ENCODE results near the gene PLEKHG4B. TPM values are rescaled to one million over a fixed set of nuclear protein-coding genes. Genes with fewer than 3 reads are reported as not detected.
A peak's percentile ranks its signal among the peaks of the same experiment; 100 is the strongest.

The PLEKHG4B gene
- total RNA-seq, 1 experiment from 2014 or later, result 44.3 TPM

GRCh38 chr5:73768-74502 lies 18.0 kb upstream of the PLEKHG4B start:
- Histone ChIP-seq H3T11ph (ENCODE audit: low read length) (no peak overlapping the region), H3K23ac (ENCODE audit: insufficient read length, low read depth, low read length) (no peak overlapping the region), H2AK5ac (ENCODE audit: insufficient read length, low read length) (no peak overlapping the region), H2BK15ac (ENCODE audit: low read depth, low read length) (no peak overlapping the region), H3K4me1 (ENCODE audit: insufficient read depth, low read length) (no peaks in the 10 kb centered on the region), H3K23me2 (ENCODE audit: insufficient read length, low read depth, low read length, poor library complexity, severe bottlenecking) (no peaks in the 10 kb centered on the region), H2BK20ac (ENCODE audit: low read depth, low read length, poor library complexity, severe bottlenecking) (no peak overlapping the region), H3K27ac (ENCODE audit: insufficient read length, low read depth, low read length) (no peak overlapping the region), H2BK12ac (ENCODE audit: insufficient read length, low read depth, low read length) (no peak overlapping the region), H3K18ac (ENCODE audit: insufficient read length, low read depth, low read length) (no peak overlapping the region), H4K8ac (replicated peaks; ENCODE audit: insufficient read length, low read depth, low read length) (no peak overlapping the region), H3K27me3 (ENCODE audit: insufficient read depth, low read length) (no peaks in the 10 kb centered on the region), H3K4ac (ENCODE audit: low read depth, low read length) (no peak overlapping the region), H2BK5ac (ENCODE audit: insufficient read length, low read length) (no peak overlapping the region), H3K4me2 (ENCODE audit: insufficient read depth, insufficient read length, low read length) (no peak overlapping the region), H2BK120ac (ENCODE audit: low read depth, low read length, poor library complexity, severe bottlenecking) (no peak overlapping the region), H4K91ac (ENCODE audit: insufficient read length, low read depth, low read length) (no peak overlapping the region), H3K56ac (ENCODE audit: insufficient read length, low read depth, low read length) (no peak overlapping the region), H3K9me3 (ENCODE audit: control insufficient read depth, low read depth, low read length) (no peaks in the 10 kb centered on the region), H3K9ac (ENCODE audit: extremely low read depth, insufficient read length, low read length) (no peak overlapping the region), H4K5ac (ENCODE audit: insufficient read length, low read depth, low read length) (no peak overlapping the region), H3K79me1 (ENCODE audit: insufficient read depth, low read depth, low read length, poor library complexity, severe bottlenecking) (no peaks in the 10 kb centered on the region), H3K14ac (ENCODE audit: insufficient read depth, low read length) (no peak overlapping the region), H2AFZ (ENCODE audit: low read length) (no peak overlapping the region), H3K79me2 (ENCODE audit: insufficient read depth, low read length) (no peaks in the 10 kb centered on the region), H4K20me1 (ENCODE audit: control insufficient read depth, insufficient read depth, insufficient read length) (no peaks in the 10 kb centered on the region)
- Mint-ChIP-seq H3K27ac (peak overlapping the region in 1 of 3 experiments; percentile 67; a peak in 1 of 7 replicates), H3K9me3 (peaks cover 0 to 1% of the 10 kb centered on the region in 2 experiments; a peak in 2 of 5 replicates), H3K27me3 (ENCODE audit: low read depth) (no peaks in the 10 kb centered on the region; the same call in 1 of the 2 replicates), H3K4me3 (no peak overlapping the region), H3K36me3 (ENCODE audit: insufficient read depth in 1 of 3, low read depth in 3 of 3) (peaks cover 2 to 12% (median 7%) of the 10 kb centered on the region in 3 experiments; a peak in 6 of 7 replicates), H3K4me1 (peaks cover 23 to 42% of the 10 kb centered on the region in 2 experiments)
- no CpG with 5 or more reads among the region's 16 CpGs for WGBS (ENCODE audit: extremely low coverage, insufficient read length, low lambda C conversion rate)
- no peak for DNase-seq
- TF ChIP-seq CTCF (conservative IDR thresholded peaks at IDR 0.05), result no peak

Data from H9 (cell line).